Measurements from ENCODE around the gene TPCN1. TPM values are rescaled to one million over a fixed set of nuclear protein-coding genes. Genes with fewer than 3 reads are reported as not detected.

Gene TPCN1
- total and polyA plus RNA-seq, 4 donors = 20.8 to 61.7 (median 30.7) TPM

DNA sequence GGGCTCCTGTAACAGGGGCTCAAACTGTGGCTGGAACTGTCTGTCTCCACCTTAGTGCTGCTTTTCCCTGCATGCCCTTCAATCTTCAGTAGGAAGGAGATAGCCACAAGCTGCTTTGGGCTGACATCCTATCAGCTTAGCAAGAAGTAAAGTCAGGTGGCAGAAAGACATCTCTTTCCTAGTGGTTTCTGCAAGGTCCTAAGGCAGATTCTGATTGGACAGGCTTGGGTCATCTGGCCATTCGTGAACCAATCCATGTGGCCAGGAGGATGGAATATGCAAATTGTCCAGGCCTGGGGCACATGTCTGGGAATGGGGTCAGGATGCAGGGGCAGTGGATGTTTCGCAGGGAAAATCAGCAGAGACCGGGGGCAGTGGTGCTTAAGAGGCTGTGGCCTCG lies 30.5 kb upstream of the TPCN1 start:
- H3K9me3 ChIP-seq (ENCODE audit: control insufficient read depth in 4 of 4, insufficient read depth in 3 of 4, low read length in 3 of 4) = no peaks in the 10 kb centered on the region
- 95 to 96% methylated on average over 4 of the region's 4 CpGs for WGBS, 2 donors
- DNase-seq = no peak

DNA sequence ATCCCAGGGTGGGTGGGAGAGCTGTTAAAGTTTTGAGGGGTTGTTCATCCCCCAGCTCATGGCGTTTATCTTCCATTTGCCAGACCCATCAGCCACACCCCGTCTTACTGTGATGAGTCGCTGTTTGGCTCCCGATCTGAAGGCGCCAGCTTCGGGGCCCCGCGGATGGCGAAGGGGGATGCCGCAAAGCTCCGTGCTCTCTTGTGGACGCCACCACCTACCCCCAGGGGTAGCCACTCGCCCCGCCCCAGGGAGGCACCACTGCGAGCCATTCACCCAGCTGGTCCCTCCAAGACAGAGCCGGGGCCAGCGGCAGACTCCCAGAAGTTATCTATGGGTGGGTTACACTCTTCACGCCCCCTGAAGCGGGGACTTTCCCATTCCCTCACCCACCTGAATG lies 30.0 kb upstream of the TPCN1 start:
- DNase-seq = no peak
- H3K27ac ChIP-seq (ENCODE audit: low read depth in 1 of 2, low read length in 1 of 2) = no peak overlapping the region

More for the DNA sequence above, 30.5 kb upstream of the TPCN1 start:
- Histone ChIP-seq H3K9ac (ENCODE audit: insufficient read depth in 1 of 2, low read length in 2 of 2) (no peak overlapping the region), H3K27me3 (ENCODE audit: control insufficient read depth in 3 of 3, insufficient read depth in 3 of 3, low read length in 2 of 3) (no peaks in the 10 kb centered on the region), H3K27ac (ENCODE audit: low read depth in 1 of 2, low read length in 1 of 2) (no peak overlapping the region), H3K4me1 (ENCODE audit: control insufficient read depth in 5 of 5, insufficient read depth in 5 of 5, low read length in 5 of 5) (peaks cover 0 to 16% (median 6%) of the 10 kb centered on the region in 5 donors), H3K36me3 (ENCODE audit: control insufficient read depth in 4 of 4, insufficient read depth in 4 of 4, low read length in 4 of 4) (peaks cover 0 to 17% (median 11%) of the 10 kb centered on the region in 4 donors), H3K4me3 (no peak overlapping the region)
- ATAC-seq (ENCODE audit: insufficient read depth, low FRiP score) = no peak
- TF ChIP-seq, protein P1, sequence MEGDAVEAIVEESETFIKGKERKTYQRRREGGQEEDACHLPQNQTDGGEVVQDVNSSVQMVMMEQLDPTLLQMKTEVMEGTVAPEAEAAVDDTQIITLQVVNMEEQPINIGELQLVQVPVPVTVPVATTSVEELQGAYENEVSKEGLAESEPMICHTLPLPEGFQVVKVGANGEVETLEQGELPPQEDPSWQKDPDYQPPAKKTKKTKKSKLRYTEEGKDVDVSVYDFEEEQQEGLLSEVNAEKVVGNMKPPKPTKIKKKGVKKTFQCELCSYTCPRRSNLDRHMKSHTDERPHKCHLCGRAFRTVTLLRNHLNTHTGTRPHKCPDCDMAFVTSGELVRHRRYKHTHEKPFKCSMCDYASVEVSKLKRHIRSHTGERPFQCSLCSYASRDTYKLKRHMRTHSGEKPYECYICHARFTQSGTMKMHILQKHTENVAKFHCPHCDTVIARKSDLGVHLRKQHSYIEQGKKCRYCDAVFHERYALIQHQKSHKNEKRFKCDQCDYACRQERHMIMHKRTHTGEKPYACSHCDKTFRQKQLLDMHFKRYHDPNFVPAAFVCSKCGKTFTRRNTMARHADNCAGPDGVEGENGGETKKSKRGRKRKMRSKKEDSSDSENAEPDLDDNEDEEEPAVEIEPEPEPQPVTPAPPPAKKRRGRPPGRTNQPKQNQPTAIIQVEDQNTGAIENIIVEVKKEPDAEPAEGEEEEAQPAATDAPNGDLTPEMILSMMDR (IDR thresholded peaks at IDR 0.05; ENCODE audit: control extremely low read depth, extremely low read depth) = no peak

DNA sequence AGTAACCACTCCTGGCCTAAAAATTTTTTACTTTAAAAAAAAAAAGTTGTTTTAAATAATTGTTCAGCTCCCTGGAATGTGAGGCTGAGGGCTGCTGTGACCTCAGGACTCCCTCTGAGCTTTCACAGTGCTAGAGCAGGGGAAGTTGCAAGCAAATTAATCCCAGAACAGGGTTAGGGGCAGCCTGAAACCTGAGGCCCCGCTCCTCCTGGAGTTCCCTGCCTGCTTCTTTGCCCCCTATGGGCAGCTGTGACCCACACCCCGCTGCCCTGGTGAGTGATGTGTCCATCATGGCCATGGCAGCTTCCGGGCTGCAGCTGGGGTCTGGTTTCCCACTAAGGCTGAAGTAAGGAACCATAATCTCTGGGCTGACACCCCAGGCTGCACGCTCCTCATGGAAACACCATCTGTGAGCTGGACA lies 26.3 kb upstream of the TPCN1 start:
- H3K9me3 ChIP-seq (ENCODE audit: control insufficient read depth in 4 of 4, insufficient read depth in 3 of 4, low read length in 3 of 4) = no peaks in the 10 kb centered on the region
- H3K27me3 ChIP-seq (ENCODE audit: control insufficient read depth in 3 of 3, insufficient read depth in 3 of 3, low read length in 2 of 3) = no peaks in the 10 kb centered on the region
- H3K9ac ChIP-seq (ENCODE audit: insufficient read depth in 1 of 2, low read length in 2 of 2) = no peak overlapping the region
- H3K4me3 ChIP-seq = no peak overlapping the region
- peaks cover 0 to 17% (median 7%) of the 10 kb centered on the region in 4 donors for H3K36me3 ChIP-seq (ENCODE audit: control insufficient read depth in 4 of 4, insufficient read depth in 4 of 4, low read length in 4 of 4)
- TF ChIP-seq, protein P1 (IDR thresholded peaks at IDR 0.05; ENCODE audit: control extremely low read depth, extremely low read depth) = no peak
- no peak overlapping the region for H3K27ac ChIP-seq (ENCODE audit: low read depth in 1 of 2, low read length in 1 of 2)
- H3K4me1 ChIP-seq (ENCODE audit: control insufficient read depth in 5 of 5, insufficient read depth in 5 of 5, low read length in 5 of 5) = peaks cover 0 to 7% (median 0%) of the 10 kb centered on the region in 5 donors
- ATAC-seq (ENCODE audit: insufficient read depth, low FRiP score) (no peak), DNase-seq (no peak)
- 87 to 88% methylated on average over 4 of the region's 4 CpGs for WGBS, 2 donors

More for the DNA sequence above, 30.0 kb upstream of the TPCN1 start:
- no peaks in the 10 kb centered on the region for H3K9me3 ChIP-seq (ENCODE audit: control insufficient read depth in 4 of 4, insufficient read depth in 3 of 4, low read length in 3 of 4)
- H3K9ac ChIP-seq (ENCODE audit: insufficient read depth in 1 of 2, low read length in 2 of 2) = no peak overlapping the region
- TF ChIP-seq, protein P1 (IDR thresholded peaks at IDR 0.05; ENCODE audit: control extremely low read depth, extremely low read depth) = no peak
- peaks cover 0 to 14% (median 4%) of the 10 kb centered on the region in 5 donors for H3K4me1 ChIP-seq (ENCODE audit: control insufficient read depth in 5 of 5, insufficient read depth in 5 of 5, low read length in 5 of 5)
- H3K36me3 ChIP-seq (ENCODE audit: control insufficient read depth in 4 of 4, insufficient read depth in 4 of 4, low read length in 4 of 4) = peaks cover 0 to 17% (median 11%) of the 10 kb centered on the region in 4 donors
- 95 to 96% methylated on average over 19 of the region's 19 CpGs for WGBS, 2 donors
- H3K4me3 ChIP-seq = no peak overlapping the region
- no peak for ATAC-seq (ENCODE audit: insufficient read depth, low FRiP score)
- H3K27me3 ChIP-seq (ENCODE audit: control insufficient read depth in 3 of 3, insufficient read depth in 3 of 3, low read length in 2 of 3) = no peaks in the 10 kb centered on the region

DNA sequence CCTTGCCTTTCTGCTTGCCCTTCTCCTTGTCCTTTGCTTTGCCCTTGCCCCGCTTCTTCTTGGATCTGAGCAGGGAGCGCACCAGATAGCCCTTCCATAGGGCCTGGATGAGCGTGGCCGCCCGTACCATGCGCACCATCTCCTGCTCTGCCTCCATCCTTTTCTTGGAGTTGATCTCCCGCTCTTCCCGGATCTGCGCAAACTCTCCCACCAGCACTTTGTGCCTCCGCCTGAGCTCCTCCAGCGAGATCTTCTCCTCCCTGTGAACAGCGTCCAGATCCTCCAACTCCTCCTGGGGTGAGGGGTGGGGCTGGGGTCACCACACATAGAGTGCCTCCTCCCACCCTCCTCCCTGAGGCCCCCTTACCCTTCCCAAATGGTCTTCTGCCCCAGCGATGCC lies 25.7 kb upstream of the TPCN1 start:
- Histone ChIP-seq H3K9me3 (ENCODE audit: control insufficient read depth in 4 of 4, insufficient read depth in 3 of 4, low read length in 3 of 4) (no peaks in the 10 kb centered on the region), H3K27me3 (ENCODE audit: control insufficient read depth in 3 of 3, insufficient read depth in 3 of 3, low read length in 2 of 3) (no peaks in the 10 kb centered on the region), H3K4me3 (no peak overlapping the region), H3K4me1 (ENCODE audit: control insufficient read depth in 5 of 5, insufficient read depth in 5 of 5, low read length in 5 of 5) (peaks cover 0 to 7% (median 0%) of the 10 kb centered on the region in 5 donors), H3K36me3 (ENCODE audit: control insufficient read depth in 4 of 4, insufficient read depth in 4 of 4, low read length in 4 of 4) (peaks cover 0 to 17% (median 5%) of the 10 kb centered on the region in 4 donors), H3K9ac (ENCODE audit: insufficient read depth in 1 of 2, low read length in 2 of 2) (no peak overlapping the region), H3K27ac (ENCODE audit: low read depth in 1 of 2, low read length in 1 of 2) (no peak overlapping the region)
- WGBS, 2 donors = 96% methylated on average over 13 of the region's 13 CpGs
- DNase-seq (no peak), ATAC-seq (ENCODE audit: insufficient read depth, low FRiP score) (no peak)
- TF ChIP-seq, protein P1 (IDR thresholded peaks at IDR 0.05; ENCODE audit: control extremely low read depth, extremely low read depth) = no peak
